CD4-positive, alpha-beta T cell treated with Interleukin-2 at 100 ng/mL for 4 hours (primary cell): ENCODE data around the gene KCNQ1OT1.

Source experiments
- DNase-seq: peaks from one replicate; pipeline ENCODE4 v3.0.0-alpha.2; 2020; ENCODE audit warnings: low spot score

The KCNQ1OT1 gene

DNA sequence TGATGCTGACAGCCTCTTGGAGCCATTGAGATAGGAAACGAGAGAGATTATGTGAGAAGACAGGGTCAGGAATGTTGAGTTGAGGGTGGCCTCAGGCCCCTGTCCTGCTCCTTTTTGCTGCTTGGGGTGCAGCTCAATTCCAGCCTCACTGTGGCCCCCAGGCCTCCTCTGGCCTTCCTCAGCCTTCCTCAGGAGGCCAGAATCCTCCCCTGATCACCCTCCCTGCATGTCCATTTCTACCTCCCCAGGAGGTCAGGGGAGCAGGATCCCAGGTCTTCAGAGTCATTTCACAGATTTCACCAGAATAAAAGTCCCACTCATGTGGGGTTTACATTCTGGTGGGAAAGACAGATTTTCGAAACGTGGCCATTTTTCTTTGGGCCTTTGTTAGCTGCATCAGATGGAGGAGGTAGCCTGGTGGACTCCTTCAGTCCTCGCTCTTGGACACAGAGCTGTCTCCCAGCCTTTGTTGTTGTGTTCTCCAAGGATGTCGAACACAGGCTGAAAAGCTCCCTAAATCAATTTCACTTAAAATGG, 2.2 kb upstream of the KCNQ1OT1 start:
- no peak for DNase-seq

DNA sequence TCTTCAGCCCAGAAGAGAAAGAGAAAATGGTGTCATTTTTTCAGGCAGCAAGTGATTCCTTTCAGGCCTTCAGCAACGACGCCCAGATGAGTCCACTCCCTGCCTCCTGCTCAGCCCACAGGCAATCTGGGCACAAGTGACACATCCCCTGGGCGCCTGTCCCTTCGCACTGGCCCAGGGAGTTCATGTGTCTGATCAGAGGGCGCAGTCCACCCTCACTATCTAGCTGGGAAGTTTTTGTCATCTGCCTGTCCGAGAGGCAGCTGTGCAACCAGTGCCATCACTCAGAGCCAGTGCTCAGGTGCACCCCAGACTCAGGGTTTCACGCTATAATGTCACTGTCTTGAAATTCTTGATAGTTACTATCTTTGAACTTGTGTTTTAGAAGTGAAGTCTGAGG, 1.4 kb upstream of the KCNQ1OT1 start:
- no peak for DNase-seq

DNA sequence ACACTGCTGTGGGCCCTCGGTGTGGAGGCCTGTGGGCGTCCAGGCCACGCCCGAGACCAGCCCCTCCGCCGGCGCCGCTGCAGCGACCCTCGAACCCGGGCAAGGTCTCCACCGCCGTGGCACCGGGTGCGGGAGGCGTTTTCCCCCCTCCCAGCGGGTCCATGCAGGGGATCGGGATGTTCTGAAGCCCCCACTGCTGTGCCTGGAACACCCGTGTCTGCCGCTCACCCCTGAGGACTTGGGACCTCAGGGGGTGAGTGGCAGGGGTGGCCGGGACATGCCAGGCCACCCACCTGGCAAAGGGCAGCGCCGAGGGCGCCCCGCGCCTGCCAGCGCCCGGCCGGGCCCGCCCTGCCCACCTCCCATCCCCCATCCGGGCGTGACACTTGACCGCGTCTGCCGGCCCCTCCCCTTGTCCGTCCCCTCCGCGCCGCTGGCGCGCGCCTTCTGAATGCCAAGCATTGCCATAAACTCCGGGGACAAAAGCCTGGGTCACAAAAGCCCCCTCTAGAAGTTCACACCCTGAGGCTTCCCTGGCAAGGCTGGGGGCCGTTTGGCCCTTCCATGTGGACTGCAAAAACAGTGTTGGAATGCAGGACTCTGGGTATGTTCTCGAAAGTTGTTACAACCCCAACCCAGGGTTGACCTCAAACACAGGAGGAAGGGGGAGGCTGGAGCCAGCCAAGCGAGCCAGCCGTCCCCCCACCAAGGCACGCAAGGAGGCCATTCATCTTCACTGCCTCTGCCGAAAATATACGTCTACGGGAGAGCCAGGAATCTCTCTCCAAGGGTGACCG, 819 bp upstream of the KCNQ1OT1 start:
- peak; percentile 22 for DNase-seq

DNA sequence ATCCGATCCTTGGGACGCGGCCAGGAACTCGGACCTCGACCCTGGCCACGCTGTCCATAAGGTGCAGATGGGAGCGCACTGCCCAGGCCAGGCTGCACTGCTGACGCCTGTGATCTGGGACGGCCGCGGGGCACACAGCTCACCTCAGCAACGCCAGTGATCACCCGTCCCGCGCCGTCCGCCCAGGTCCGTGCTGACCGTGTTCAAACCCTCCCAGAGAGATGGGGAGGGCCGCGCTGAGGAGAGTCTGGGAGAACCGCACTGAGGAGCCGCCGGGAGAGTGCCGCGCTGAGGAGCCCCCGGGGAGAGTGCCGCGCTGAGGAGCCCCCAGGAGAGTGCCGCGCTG, 636 bp downstream of the KCNQ1OT1 start:
- DNase-seq, result no peak

DNA sequence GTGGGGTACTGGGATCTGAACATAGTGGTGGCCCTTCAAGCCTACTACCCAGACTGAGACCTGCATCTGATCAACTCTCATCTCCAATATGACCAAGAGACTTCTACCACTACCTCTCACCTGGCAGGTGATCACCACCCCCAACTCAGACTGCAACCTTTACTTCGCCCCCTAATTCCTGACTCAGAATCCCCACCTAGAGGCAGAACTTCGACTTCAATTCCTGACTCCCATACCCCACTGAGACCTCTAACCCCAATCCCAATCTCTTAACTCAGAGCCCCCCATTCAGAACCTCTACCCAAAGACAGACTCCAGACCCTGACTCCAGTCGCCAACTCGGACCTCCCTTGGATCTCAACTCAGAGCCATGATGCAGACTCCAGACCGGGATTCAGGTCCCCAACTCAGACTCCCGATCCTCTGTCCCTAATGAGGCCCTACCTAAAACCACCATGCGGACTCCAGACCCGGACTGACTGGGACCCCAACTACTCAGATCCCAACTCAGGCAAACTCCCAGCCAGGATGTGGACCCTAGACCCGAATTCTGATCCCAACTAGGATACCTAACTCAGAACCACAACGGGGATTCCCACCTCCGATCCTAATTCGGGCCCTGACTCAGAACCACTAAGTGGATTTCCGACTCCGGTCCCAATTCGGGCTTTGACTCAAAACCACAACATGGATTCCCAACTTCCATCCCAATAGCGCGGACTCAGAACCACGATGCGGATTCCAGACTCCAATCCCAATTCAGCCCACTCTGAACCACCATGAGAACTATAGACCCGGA, 1.2 kb downstream of the KCNQ1OT1 start:
- DNase-seq, result no peak

DNA sequence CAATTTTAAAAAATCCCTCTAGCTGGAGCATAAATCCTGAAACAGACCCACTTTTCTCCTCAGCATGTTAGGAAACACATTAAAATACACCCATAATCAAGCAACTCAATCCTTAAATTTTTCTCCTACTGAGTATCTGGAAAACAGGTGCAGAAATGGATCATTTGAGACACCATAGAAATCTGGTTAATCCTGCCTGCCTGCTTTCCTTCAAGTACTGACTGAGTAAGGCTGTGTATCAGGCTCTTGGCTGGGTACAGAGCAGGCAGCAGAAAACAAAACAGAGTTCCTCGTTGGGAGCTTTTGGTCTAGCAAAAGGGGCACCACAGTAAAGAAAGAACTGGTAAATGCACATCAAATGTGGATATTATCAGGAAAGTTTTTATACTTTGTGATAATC, 1.9 kb downstream of the KCNQ1OT1 start:
- no peak for DNase-seq

DNA sequence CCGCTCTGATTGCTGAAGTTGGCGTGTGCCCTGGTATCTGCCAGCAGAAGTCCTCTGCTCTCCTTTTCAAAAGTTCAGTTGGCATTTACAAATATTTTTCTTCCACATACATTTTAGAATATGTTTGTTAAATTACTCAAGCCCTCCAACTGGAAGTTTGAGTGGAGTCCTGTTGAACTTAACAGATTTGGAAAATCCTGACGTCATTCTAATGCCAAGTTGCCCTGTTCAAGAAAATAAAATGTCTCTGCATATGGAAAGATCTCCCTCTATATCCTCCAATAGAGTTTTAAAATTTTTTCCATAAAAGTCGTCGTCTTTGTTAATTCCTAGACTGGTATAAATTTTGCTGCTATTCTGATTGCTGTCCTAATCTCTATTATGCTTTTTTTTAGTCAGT, 3.3 kb downstream of the KCNQ1OT1 start:
- DNase-seq, result no peak

DNA sequence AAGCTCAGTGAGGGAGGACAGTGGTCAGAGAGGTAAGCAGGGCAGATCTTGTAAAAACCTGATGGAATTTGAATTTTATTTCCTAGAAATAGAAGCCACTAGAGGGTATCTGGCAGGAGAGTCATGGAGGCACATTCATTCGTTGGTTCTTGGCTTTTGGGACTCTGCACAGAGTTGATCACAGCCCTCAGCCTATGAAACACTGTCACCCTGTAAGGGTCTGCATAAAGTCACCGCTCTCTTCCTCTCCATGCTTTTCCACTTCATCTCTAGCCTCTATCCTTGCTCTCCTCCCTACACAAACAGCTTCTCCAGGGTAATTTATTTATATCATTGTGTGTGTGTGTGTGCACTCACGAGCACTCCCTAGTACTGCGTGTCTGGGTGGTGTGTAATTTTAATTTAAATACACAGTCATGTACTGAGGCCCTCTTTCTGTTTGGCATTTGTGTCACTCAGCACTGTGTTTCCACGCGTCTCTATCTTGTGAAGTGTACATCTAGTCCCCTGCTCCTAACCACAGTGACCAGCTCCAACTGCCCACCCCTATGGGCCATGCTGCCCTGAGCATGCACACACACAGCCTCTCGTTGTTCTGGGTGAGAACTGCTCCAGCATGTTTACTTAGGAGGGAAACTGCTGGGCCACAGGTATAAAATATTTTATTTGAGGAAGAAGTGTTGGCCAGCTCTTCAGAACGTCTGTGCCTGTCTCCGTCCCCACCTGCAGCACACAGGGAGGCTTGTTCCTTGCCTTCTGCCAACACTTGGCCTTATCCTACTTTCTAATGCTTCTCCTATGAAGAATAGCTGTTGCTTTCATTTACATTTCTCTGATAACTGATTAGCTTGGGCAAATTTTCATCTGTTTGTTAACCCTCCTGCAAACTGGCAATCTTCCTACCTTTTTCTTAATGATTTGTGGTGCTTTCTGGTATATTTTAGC, 4.5 kb downstream of the KCNQ1OT1 start:
- DNase-seq, result no peak

DNA sequence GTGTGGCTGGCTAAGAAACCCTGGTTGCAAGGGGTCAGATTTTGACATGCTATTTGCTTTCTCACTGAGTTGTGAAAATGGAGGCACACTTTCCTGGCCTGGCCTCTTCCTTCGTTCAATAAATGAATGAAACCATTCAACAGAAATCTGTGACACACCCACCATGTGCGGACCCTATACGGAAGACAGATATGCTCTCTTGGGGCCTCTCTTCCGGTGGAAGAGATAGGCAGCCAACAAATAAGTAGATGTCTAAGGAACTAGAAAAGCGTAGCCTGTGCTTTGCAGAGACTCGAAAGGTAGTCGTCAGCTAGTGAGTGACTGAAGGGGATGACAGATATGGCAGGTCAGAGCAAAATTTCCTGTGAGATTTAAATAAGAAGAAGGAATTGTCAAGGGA, 5.3 kb downstream of the KCNQ1OT1 start:
- DNase-seq, result no peak

DNA sequence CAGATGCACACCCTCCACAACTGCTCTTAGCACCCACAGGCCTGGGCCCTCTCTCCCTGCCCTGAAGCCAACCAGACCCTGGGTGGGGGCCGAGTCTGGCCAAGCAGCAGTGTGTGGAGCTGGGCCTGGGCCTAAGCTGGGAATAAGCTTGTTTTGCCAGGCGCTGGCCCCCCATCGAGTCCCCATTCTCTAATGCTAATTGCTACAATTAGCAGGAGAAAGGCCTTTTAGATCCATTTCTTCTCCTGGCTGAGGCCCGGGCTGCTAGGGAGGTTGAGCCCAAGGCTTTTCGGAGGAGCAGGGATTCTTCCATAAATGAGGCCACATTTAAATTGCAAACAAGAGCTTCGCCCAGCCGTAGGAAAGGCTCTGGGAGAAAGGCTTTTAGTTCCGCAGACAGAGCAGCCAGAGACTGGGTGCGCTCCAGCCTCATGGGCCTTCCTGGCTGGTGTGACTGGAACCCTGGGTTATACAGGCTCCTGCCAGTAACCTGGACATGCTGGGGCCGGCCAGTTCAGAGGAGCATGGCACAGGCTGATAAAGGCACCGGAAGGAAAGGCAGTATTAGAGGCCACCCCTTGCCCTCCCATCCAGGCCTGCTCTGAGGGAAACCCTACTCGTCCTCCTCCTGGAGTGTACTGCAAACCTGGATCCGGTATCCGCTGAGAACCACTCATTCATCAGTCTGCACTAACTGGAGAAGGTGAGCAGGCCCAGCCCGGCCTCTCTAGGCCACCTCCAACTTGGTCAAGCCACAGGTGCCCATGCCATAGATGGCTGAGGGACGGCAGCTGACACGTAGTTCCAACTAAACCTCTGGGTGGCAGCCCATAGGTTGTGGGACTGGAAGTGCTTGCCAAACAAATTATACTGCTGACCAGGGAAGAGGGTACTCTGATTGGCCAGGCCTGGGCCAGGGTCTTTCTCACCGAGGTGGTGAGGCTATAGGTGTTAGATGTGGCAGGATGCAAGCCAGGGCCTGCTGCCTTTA, 6.2 kb downstream of the KCNQ1OT1 start:
- no peak for DNase-seq

DNA sequence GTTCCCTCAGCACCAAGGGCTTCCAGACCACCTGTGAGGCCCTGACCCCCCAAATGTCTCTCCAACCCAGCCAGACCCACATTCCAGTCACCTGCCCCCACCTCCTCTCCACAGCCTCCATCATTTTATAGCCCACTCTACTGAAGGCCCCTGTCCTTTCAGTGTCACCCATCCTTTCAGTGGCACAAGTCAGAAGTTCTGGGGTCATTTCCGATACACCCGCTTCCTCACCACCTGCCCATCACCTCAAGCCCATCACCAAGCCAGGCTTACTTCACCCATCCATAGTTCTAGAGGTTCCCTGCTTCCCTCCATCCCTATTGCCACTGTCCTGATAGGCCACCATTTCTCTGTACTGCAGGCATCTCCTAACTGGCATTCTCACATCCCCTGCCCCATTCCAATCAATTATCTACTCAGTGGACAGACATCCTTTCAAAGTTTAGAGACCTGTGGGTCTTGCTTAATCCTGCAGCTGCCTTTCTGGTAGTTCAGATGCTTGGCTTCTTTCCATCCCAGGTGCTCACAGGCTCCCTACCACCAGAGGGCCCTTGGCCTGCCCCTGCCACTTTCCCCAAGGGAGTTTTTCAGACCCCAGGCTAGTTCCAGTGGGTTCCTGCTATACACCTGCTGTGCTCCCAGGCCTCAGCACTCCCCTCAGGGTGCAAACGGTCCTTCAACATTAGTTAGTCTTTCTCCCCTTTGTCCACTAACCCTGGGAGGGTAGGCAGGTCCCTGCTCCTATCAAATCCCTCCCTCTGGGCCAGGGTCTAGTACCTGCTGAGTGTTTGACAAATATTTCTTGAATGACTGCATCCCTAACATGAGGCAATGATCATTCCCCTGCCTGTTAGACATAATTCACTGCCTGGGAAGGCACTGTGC, 7.6 kb downstream of the KCNQ1OT1 start:
- DNase-seq, result no peak

DNA sequence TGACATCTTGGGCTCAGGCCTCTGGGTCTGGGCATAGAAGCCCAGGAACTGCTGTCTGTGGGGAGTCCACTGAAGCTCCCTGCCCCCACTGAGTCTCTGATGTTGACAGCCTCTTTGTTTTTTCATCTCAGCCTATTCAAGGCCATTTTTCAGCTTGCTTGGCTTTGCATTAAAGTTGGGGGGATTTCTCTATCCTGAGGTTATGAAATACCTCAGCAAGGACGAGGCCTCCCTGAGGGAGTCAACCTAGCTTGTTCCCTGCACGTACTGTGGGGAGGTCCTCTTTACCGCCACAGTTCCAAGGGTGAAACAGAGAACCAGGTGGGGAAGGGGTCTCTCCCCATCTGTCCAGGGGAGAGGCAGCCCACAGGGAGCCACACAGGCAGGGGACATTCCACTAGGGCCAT, 8.4 kb downstream of the KCNQ1OT1 start:
- no peak for DNase-seq

DNA sequence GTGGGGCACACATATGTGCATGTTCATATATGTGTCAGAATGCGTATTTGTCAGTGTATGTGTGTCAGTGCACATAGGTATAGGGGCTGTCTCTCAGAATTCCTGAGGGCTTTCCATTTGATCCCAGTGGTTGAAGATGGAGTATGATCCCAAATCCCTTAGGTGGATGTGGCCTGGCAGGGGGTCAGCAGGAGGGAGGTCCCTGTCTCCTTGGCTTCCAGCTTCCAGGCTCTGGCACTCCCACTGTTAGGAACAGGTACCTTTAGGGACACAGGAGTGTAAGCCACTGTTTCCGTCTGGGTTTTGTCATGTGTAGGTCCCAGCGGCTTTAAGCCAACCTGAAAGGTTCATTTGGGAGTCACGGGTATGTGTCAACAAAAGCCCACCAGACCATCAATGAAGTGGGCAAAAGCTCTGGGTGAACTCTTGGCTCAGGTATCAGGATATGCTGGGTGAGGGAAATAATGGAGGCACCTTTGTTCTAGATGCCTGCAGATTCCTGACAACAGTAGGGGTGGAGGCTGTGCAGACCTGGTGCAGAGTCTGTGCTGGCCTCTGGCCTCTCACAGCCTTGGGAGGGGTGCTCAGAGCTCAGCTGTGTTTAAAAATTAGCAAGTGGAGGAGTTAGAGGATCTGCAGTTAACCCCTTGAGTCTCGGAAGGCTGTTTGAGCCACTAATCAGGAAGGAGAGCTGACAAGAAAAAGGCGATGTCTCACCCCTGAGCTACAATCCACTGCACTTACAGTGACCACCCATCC, 9.0 kb downstream of the KCNQ1OT1 start:
- no peak for DNase-seq

DNA sequence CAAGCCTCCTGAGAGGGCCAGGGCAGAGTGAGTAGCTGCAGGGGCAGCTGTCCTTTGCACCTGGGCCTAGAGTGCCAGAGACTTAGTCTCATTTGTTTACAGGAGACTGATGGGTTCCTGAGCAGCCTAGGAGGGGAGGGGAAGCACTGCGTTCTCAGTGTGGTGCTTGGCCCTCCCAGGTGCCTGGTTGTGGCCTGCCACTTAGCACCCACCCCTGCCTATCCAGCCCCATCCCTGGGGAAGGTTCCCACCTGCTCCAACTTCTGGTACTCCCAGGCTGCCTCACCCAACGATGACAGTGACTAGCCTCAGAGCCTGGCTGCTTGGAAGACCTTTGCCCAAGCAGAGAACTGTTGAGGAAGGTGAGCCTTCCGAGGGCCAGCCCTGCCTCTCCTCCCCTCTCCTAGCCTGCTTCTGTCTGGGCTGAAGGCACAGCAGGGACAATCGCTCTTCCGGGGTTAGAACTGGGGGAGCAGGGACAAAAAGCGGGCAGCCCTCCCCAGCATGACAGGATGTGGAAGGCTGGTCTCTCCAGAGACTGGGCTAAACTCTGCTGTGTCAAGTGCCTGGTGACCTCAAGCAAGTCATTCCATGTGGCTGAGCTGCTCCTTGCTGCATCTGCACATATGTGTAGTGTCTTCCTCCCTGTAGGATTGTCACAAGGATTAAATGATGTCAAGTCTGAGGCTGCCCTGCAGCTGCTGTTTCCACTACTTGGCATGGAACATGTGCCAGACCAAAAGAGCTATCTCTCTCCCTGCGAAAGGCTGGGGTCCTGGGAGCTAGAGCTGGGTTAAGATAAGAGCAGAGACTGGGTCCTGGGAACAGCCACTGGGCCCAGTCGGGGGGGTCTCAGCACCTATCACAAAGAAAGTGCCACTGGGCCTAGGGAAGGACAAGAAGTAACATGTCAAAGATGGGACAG, 9.9 kb downstream of the KCNQ1OT1 start:
- DNase-seq, result no peak

DNA sequence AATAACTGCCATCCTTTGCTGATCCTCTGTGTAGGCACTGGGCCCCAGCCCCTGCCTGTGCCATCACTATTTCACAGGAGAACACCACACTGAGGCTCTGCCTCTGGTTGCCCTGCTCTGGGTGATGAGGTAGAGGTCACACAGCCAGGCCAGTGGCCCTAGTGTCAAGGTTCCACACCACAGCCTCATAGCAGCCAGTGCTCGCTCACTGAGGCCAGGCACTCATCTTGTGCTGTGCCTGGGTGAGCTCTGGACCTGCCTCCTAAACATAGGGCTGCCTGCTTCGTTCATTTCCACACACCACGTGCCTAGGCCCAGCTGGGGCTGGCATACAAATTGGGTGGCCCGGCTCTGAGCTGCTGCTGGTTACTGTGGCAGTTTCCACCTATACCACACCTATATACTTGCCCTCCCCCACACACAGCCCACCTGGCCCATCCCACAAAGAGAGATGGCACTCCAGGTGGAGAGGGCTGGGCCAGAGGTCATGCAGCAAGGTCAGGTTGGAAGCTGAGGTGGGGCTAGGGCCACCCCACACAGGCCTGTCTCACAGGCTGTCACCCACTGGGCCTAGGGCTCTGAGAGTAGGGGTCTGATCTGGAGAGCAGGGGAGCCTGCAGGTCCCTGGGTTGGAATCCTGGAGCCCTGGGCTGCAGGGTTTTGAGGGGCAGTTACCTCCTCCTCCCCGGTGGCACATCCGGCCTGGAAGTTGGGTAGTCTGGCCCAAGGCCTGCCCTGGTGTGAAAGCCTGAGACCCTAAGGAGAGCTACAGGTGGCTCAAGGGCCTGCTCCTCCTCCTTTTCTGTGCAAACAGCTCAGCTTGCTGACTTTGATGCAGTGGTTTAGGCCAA, 11.2 kb downstream of the KCNQ1OT1 start:
- DNase-seq, result no peak

DNA sequence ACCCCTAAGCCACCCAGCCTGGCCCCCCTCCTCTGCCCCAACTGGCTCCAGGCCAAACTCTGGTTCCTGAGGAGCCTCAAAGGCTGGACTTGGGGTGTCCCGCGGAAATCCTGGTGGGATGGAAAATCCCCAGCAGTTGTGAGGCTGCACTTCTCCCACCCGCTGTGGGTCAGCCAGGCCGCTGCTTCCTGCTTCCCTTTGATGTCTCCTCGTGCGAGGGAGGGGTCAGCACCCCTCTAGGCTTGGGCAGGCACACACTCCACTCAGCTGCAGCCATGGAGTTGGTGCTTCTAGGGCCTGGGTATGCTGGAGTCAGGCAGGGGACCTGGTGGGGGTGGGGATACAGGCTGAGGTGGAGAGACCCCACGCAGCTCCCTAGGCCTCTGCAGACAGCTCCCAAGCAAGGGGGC, 12.0 kb downstream of the KCNQ1OT1 start:
- no peak for DNase-seq

DNA sequence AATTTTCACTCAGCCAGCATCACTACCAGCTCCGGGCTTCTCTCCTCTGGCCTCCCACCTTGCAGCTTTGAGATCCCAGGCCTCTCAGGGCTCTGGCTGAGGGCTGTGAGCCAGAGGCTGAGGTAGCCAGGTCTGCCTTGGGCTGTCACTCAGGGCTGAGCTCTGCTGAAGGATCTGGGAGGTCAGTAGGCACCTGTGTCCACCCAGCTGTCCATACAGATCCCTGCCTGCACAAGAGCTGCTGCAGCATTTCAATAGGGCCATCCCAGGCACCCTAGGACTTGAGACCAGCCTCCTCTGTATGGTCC, 12.6 kb downstream of the KCNQ1OT1 start:
- DNase-seq, result no peak
